Measurements from ENCODE around the gene METTL27.
"Not testable (repeated sequence)": the region's sequence is repeated elsewhere in the genome, so short reads cannot be mapped to it uniquely, and the experiment has no call there.

METTL27 gene

GRCh38 chr7:73822319-73823173 lies 19.8 kb downstream of the METTL27 start:
- no peak for DNase-seq (ENCODE audit: low spot score)
- TF ChIP-seq CTCF (IDR thresholded peaks at IDR 0.05; ENCODE audit: extremely low read depth, missing control alignments), result no peak

- not testable (repeated sequence) for DNase-seq (ENCODE audit: low spot score)
Measured at GRCh38 chr7:73821597-73822285, 20.6 kb downstream of the METTL27 start.

GRCh38 chr7:73820013-73820412 lies 22.3 kb downstream of the METTL27 start:
- no peak for TF ChIP-seq CTCF (IDR thresholded peaks at IDR 0.05; ENCODE audit: extremely low read depth, missing control alignments)
- no peak for DNase-seq (ENCODE audit: low spot score)

DNA sequence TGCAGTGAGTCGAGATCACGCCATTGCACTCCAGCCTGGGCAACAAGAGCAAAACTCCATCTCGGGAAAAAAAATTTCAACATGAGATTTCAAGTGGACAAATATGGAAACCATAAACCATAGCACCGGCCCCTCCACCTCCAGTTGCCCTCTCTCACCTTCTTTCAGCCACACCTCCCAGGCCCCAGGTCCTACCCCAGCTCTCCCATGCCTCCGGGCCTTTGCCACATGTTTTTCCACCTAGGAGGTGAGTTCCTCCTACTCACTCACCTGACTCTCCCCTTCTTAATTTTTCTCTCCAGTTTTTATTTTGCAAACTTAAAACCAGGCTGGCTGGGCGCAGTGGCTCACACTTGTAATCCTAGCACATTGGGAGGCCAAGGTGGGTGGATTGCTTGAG lies 25.2 kb downstream of the METTL27 start:
- no peak for DNase-seq (ENCODE audit: low spot score)
- TF ChIP-seq CTCF (IDR thresholded peaks at IDR 0.05; ENCODE audit: extremely low read depth, missing control alignments), result no peak

GRCh38 chr7:73815436-73815835 lies 26.9 kb downstream of the METTL27 start:
- no peak for TF ChIP-seq CTCF (IDR thresholded peaks at IDR 0.05; ENCODE audit: extremely low read depth, missing control alignments)
- DNase-seq (ENCODE audit: low spot score), result no peak

DNA sequence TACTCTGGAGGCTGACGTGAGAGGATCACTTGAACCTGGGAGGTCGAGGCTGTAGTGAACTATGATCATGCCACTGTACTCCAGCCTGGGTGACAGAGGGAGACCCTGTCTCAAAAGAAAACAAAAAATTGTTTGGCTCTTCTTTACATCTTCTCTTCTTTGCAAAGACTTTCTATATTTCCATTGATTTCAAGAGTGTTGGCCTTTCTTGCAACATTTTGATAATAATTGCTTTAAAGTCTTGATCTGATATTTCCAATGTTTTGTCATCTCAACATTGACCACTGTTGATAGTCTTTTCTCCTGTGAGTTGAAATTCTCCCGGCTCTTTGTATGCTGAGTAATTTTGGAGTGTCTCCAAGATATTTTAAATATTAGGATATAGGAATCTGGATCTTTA lies 29.3 kb downstream of the METTL27 start:
- DNase-seq (ENCODE audit: low spot score), result no peak

GRCh38 chr7:73811760-73812168 lies 30.6 kb downstream of the METTL27 start:
- peak; percentile 71 for TF ChIP-seq CTCF (IDR thresholded peaks at IDR 0.05; ENCODE audit: extremely low read depth, missing control alignments)
- DNase-seq (ENCODE audit: low spot score), result peak; percentile 78

More for the DNA sequence above, 29.3 kb downstream of the METTL27 start:
- TF ChIP-seq CTCF (IDR thresholded peaks at IDR 0.05; ENCODE audit: extremely low read depth, missing control alignments), result no peak

Data from GM20000 (cell line).